Right hindlimb (tissue), 1 donor: ENCODE results near the gene HDHD2.
A peak's percentile ranks its signal among the peaks of the same experiment; 100 is the strongest.
"Not testable (repeated sequence)": the region's sequence is repeated elsewhere in the genome, so short reads cannot be mapped to it uniquely, and the experiment has no call there.

Experiments used
- DNase-seq: peaks from one replicate; pipeline ENCODE4 v3.0.0-alpha.2; 2018

HDHD2 gene, protein sequence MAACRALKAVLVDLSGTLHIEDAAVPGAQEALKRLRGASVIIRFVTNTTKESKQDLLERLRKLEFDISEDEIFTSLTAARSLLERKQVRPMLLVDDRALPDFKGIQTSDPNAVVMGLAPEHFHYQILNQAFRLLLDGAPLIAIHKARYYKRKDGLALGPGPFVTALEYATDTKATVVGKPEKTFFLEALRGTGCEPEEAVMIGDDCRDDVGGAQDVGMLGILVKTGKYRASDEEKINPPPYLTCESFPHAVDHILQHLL

GRCh38 chr18:47150029-47150823, at the start of gene HDHD2:
TSS of gene HDHD2 (minus strand) at chr18:47150500. CDS start at chr18:47136439, 14,061 bp downstream.
- DNase-seq: peak; percentile 92

DNA sequence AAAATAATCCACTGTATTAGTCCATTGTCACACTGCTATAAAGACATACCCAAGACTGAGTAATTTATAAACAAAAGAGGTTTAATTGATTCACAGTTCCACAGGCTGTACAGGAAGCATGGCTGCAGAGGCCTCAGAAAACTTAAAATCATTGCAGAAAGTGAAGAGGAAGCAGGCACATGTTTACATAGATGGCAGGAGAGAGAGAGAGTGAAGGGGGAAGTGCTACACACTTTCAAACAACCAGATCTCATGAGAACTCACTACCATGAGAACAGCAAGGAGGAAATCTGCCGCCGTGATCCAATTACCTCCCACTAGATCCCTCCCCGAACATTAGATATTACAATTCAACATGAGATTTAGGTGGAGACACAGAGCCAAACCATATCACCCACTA, 45.7 kb upstream of the HDHD2 start:
- DNase-seq: not testable (repeated sequence)

DNA sequence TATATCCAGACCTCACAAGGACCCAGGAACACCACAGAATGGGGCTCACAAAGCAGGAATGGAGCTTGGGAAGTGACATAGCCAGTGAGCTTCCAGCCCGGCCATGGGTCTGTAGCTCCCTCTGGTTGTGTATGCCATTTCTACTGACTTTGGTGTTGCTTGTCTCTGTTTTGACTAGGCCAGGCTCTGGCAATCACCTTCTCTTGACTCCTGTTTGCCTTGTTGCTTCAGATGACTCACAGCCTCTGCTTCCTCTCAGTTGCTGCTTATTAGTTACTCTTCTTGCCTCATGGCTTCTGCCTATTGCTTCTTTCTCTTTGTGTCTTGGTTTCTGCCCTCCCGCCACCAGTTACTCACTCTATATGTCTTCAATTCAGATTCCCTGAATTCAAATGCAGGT, 41.7 kb upstream of the HDHD2 start:
- no peak for DNase-seq

DNA sequence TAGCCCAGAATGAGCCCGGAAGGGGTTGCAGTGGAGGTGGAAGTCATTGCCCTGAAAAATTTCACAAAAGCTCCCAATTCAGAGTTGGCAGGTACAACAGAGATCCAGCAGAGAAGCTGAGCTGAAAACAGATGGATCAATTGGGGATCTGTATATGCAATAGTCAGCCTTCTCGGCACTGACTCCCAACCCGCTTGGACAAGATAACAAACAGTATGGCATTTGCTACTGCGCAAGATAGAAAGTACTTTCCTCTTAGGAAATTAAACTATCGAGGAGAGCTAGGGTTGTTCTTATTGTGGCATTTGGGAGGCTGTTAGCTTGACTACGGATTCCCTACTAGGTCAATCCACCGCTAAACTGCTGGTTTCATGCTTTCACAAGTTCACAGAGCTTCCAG, 37.4 kb upstream of the HDHD2 start:
- no peak for DNase-seq

DNA sequence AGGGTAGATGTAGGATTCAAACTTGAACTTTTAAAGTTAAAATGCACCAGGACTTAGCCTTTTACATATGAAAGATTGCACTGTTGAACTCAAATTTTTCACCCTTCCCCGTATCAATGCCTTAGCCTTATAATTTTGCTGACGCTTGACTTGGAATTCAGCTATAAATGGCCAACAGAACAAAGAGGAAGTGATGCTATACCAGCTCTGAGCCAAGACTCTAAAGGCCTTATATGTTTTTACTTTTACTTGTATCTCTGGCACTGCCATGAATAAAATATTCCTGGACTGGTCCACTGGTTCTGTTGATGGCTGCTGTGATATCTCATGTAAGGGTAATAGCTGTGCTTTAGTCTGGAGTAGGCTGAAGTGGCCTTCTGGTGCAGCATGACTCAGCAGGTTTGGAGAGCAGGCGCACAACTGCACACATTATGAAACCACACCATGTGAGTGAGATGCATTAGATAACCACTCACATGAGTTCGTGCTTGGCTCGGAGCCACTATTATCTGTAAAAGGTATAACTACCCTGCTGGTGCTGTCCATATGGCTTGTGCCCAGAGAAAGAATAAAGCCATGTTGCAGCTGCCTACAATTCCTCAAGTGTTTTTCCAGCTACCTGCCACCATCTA, 34.2 kb upstream of the HDHD2 start:
- no peak for DNase-seq

DNA sequence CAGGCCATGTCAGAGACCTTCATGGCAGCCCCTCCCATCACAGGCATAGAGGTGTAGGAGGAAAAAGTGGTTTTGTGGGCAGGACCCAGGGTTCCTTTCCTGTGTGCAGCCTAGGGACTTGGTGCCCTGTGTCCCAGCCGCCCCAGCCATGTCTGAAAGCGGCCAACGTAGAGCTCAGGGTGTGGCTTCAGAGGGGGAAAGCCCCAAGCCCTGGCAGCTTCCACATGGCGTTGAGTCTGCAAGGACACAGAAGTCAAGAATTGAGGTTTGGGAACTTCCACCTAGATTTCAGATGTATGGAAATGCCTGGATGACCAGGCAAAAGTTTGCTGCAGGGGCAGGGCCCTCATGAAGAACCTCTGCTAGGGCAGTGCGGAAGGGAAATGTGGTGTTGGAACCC, 31.9 kb upstream of the HDHD2 start:
- not testable (repeated sequence) for DNase-seq

GRCh38 chr18:47180765-47181164, 30.5 kb upstream of the HDHD2 start:
- no peak for DNase-seq

DNA sequence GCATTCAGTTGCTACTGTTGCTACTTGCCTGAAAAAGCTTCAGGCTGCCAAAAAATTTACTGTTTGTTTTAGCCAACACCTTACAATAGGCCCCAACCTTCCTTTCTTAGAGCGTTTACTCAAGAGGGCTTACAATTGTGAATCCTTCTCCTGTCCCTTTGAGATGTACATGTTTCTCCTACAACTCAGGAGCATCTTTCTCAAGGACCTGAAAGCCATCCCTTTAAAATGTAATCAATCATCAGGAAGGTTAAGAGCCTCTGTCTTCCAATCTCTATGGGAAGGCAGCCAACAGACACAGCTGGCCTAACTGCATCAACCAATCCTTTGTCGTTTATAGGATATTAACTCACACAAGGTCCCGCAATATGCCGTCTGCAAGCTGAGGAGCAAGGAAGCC, 29.2 kb upstream of the HDHD2 start:
- peak; percentile 38 for DNase-seq

DNA sequence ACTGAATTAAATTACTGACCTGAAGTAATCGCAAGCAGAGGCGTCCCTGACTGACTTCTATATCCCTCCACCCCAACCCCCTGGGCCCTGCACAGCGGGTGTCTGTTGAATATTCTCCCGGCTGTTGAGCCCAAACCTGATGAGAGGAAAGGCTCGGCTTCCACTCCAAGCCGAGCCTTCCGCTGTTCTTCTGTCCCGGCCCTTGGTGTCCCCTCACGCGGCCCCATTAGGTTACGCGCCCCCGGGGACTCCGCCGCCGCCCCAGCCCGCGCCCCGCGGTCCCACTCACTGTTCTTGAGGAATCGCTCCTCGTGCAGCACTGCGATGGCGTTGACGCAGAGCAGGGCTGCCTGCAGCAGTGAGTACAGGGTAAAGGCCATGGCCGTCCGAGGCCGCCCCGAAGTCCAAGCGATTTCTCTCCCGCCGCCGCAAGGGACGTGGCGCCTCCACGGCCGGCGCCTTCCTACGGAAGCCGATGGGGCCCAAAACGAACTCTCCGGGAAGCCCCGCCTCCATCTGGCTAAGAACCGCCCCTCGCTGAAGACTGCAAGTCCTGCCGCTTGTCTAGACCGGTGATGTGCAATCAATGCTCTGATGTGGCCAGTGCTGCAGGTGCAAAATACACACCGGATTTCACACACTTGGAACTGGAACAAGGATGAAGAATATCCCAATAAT, 25.7 kb upstream of the HDHD2 start, which contains the start of gene IER3IP1:
Gene IER3IP1 (minus strand): TSS at position 467 of the 678 bp plus-strand sequence. CDS start 87 bp downstream, at position 380.
- peak; percentile 93 for DNase-seq

DNA sequence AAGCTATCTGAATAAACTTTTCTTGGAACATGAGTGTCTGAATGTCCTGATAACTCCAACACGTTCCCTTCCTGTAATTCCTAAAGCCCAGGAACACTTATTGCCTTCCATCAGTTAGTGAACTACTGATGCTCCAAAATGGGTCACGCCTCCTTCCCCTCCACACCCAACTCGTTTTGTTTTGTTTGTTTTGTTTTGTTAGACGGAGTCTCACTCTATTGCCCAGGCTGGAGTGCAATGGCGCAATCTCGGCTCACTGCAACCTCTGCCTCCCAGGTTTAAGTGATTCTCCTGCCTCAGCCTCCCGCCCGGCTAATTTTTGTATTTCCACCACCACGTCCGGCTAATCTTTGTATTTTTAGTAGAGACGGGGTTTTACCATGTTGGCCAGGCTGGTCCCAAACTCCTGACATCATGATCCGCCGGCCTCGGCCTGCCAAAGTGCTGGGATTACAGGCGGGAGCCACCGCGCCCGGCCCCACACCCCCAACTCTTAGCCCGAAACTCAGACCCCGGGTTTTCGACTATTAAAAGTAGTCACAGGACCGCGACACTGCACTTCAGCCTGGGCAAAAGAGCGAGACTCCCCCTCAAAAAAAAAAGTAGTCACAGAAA, 25.1 kb upstream of the HDHD2 start:
- no peak for DNase-seq

DNA sequence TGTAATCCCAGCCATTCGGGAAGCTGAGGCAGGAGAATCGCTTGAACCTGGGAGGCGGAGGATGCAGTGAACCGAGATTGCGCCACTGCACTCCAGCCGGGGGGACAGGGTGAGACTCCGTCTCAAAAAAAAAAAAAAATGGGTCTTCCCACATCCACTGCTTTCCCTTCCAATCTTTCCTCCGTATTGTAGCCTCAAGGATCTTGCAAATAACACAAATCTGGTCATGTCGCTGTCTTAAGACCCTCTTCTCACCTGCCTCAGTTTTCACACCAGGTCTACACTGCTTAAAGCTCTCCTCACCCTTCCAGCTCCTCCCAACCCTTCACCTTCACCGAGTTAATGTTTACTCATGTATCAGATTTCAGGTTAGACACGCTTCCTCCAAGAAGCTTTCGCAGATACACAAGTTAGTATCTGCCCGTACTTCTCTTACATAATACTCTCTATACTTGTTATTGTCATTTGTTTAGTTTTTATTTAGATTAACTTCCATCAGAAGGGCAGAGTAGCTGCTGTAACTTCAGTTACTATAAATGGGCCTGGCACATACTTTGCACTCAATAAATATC, 24.3 kb upstream of the HDHD2 start:
- DNase-seq: no peak

DNA sequence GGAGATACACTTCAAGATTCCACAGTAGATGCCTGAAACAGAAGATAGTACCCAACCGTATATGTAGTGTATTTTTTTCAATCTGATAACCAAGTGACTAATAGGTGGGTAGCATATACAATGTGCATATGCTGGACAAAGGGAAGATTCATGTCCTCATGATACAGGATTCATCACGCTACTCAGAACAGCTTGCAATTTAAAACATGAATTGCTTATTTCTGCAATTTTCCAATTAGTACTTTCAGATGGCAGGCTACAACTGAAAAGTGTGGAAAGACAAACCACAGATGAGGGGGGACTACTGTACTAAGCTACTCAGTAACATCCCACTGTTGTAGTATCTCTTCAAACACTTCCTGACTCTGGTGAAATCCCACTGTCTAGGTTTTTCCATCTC, 22.2 kb upstream of the HDHD2 start:
- no peak for DNase-seq

DNA sequence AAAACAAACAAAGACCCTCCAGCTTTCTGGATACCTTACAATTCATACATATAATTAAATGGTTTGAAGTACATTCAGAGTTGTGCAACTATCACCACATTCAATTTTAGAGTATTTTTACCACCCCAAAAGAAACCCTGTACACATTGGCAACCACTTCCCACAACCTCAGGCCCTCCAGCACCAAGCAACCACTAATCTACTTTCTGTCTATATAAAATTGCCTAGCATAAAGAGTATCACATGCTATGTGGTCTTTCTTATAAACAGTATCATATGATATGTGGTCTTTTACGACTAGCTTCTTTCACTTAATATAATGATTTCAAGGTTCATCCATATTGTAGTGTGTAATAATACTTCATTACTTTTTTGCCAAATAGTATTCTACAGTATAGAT, 18.6 kb upstream of the HDHD2 start:
- no peak for DNase-seq

DNA sequence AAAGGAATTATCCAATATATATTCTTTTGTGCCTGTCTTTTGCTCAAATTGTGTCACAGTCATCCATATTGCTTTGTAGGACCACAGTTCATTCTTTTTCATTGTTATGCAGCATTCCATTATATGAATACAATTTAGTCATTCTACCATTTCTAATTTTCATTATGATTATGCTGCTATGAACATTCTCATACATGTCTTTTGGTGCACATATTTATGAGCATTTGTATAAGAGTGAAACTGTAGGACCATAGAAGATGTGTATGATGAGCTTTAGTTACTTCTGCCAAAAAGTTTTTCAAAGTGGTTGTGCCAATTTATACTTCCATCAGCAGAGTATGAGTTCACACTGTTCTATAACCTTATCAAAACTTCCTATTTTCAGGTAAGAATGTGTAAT, 18.2 kb upstream of the HDHD2 start:
- no peak for DNase-seq

GRCh38 chr18:47166294-47166693, 16.0 kb upstream of the HDHD2 start:
- DNase-seq: no peak

DNA sequence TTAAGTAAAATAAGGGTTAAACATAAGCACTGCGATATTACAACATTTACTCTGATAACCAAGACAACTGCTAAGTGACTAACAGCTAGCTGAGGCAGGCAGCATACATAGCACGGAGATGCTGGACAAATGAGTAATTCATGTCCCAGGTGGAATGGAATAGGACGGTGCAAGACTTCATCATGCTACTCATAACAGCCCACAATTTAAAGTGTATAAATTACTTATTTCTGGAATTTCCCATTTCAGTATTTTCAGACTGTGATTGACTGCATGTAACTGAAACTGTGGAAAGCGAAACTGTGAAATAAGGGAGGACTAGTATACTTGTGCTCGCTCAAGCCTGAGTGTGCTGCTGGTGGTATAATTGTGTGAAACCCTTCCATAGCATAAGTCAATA, 12.9 kb upstream of the HDHD2 start:
- DNase-seq: no peak

GRCh38 chr18:47160256-47160655, 10.0 kb upstream of the HDHD2 start:
- DNase-seq: no peak

- not testable (repeated sequence) for DNase-seq
These were observed 8.1 kb upstream of the HDHD2 start for GRCh38 chr18:47158404-47158803.

DNA sequence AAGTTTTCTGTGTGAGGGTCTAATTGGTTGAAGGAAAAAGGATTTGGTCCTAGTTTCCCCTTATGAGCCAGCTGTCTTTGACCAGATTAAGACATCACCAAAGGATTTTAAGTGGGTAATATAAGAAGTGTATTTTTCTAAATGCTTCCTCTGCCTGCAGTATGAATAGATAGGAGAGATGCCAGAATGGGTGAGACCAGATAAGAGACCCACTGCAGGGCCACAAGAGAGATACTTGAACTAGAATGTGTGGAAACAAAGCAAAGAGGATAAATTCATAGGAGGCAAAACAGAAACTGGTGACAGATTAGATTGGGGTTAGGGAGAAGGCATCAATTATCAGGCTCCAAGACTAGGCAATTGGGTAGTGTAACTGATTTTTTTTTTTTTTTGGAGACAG, 1.1 kb upstream of the HDHD2 start:
- no peak for DNase-seq

- DNase-seq: no peak
These were observed 595 bp upstream of the HDHD2 start for GRCh38 chr18:47150824-47151366.

DNA sequence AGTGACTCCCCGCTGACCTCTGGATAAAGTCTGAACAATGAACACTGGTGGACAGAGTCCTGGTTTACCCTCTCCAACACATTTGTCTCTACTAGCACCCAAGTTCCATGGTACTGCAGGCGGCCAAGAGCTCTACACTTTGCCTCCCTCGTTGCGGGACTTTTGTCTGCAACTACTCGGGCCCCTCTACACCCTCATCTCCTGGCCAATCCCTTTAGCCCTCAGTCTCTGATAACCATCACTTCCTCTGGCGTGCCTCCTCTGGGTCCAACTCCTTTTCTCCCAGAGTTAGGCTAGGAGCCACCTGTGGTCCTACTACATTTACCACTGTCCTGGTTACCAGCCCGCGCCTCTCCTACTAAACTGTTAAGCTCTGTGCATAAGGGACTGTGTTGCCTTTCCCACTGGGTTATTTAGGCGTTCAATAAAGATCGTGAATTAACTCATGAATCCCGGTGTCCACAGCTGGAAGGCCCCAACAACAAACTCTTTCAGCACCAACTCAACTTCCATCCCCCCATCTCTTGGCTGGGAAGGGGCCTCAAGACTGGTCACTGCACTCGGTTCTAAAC, 757 bp downstream of the HDHD2 start:
- DNase-seq: no peak

DNA sequence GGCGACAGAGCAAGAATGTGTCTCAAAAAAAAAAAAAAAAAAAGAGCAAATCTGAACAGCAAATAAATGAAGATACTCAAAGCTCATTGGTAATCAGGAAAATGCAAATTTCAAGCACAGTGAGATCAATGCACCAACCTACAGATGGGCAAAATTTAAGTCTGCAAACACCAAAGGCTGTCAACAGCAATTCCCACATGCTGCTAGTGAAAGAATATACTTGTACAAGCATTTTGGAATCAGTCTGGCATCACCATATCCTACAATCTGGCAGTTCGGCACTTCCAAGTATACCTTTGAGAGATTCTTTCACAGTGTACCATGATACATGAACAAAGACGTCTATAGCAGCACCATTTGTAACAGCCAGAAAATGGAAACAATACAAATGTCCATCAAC, 4.1 kb downstream of the HDHD2 start:
- DNase-seq: no peak
